ENCODE results near the gene ECEL1.
"Not testable (repeated sequence)": the region's sequence is repeated elsewhere in the genome, so short reads cannot be mapped to it uniquely, and the experiment has no call there.

Gene ECEL1, protein sequence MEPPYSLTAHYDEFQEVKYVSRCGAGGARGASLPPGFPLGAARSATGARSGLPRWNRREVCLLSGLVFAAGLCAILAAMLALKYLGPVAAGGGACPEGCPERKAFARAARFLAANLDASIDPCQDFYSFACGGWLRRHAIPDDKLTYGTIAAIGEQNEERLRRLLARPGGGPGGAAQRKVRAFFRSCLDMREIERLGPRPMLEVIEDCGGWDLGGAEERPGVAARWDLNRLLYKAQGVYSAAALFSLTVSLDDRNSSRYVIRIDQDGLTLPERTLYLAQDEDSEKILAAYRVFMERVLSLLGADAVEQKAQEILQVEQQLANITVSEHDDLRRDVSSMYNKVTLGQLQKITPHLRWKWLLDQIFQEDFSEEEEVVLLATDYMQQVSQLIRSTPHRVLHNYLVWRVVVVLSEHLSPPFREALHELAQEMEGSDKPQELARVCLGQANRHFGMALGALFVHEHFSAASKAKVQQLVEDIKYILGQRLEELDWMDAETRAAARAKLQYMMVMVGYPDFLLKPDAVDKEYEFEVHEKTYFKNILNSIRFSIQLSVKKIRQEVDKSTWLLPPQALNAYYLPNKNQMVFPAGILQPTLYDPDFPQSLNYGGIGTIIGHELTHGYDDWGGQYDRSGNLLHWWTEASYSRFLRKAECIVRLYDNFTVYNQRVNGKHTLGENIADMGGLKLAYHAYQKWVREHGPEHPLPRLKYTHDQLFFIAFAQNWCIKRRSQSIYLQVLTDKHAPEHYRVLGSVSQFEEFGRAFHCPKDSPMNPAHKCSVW

DNA sequence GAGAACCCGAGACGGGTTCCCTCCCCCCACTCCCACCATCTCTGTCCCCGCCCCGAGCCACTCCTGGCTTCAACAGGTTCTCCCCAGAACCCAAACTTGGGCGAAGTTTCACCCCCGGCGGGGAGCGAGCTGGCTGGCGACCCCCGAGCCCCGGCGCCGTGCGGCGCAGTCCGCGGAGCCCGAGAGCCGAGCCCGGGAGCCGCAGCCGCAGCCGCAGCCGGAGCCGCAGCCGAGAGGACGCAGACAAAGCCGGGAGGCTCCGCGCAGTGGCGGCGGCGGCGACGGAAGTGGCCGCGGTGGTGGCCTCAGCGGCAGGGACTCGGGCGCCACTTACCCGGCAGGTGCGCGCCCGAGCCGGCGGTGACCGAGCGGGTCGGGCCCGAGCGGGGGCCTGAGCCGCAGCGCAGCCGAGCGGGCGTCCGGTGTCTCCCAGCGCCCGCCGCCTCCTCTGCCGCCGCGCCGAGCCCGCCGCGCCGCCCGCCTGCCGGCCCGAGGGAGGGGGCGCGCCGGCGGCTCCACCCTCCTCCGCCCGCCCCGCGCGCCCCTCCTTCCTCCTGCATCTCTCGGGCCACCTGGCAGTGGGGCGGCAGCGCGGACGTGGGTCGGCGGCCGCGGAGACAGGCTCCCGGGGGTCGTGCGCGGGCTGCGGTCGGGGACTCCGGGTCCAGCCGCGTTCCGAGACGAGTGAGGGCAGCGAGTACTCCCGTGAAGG lies at the start of gene ECEL1:
ECEL1 (minus strand) TSS at position 450 of the 712 bp plus-strand sequence. CDS start 1,181 bp downstream, outside the sequence.
- DNase-seq: no peak

DNA sequence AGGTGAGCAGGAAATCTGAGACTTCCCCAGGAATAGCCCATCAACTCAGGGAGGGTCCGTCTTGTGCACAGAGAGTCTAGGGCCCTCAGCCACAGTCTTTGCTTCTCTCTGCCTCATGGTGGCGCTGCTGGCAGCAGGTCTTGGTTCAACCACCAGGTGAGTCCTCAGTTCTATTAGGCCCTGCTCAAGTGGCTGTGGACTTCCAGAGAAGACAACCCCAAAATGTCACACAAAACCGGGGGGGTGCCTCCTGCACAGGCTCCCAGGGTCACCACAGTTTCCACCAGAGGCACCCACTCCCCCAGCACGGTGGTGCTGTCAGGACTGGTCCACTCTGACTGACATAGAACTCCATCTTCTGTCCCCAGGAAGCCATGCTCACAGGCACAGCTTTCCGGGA lies 49.4 kb upstream of the ECEL1 start:
- peak; percentile 48 for DNase-seq

DNA sequence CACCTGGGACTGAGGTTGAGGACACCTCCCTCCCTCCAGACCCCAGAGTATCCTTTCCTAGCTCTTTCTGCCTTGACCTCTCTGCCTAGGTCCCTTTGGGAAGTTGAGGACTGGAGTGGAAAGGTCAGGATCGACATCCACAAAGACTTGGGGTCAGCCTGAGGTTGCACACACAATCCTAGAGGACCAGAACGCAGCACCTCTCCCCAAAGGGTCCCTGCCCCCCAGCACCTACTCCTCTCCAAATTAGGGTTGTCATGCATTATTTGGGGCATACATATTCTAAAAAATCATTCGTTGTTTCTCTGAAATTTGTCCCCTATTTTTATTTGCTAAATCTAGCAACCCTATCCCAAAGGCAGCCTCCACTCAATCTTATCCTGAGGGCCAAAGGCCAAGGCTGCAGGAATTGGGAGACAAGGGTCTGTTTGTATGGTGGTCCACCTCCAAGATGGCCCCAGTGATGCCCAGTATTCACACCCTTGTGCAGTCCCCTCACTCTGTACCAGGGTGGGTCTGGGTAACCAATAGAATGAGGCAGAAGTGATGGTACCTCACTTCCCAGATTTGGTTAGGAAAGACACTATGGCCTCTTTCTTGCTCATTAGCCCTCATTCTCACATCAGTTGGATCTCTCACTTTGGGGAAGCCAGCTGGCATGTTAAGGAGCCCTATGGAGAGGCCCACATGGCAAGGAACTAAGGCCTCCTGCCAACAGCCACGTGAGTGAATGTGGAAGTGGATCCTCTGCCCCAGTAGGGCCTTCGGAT lies 48.3 kb upstream of the ECEL1 start:
- no peak for DNase-seq

DNA sequence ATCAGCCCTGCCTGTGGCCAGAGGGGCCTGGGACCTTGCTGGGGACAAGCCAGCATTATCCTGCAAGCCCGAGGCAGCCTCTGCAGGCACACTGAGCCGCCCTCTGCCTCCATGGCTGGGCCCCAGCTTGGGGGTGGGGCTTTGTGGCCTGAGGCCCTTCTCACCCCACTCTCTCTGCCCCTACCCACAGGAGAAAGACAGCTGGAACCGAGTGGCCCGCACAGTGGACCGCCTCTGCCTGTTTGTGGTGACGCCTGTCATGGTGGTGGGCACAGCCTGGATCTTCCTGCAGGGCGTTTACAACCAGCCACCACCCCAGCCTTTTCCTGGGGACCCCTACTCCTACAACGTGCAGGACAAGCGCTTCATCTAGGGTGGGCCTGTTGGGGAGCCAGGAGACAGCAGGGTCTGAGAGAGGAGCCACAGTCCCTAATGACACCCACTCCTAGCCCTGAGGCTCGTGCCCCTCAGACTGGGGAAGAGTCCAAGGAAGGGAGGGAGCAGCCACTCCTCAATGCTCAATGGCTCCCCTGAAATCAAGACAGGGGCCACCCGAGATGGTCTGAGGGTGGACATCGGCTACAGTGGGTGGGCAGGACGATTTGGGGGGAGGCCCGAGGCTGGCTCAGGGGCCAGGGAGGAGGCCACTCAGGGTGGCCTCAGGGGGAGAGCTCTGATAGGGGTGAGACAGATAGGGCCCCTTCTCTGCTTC lies 47.5 kb upstream of the ECEL1 start:
- DNase-seq: no peak

DNA sequence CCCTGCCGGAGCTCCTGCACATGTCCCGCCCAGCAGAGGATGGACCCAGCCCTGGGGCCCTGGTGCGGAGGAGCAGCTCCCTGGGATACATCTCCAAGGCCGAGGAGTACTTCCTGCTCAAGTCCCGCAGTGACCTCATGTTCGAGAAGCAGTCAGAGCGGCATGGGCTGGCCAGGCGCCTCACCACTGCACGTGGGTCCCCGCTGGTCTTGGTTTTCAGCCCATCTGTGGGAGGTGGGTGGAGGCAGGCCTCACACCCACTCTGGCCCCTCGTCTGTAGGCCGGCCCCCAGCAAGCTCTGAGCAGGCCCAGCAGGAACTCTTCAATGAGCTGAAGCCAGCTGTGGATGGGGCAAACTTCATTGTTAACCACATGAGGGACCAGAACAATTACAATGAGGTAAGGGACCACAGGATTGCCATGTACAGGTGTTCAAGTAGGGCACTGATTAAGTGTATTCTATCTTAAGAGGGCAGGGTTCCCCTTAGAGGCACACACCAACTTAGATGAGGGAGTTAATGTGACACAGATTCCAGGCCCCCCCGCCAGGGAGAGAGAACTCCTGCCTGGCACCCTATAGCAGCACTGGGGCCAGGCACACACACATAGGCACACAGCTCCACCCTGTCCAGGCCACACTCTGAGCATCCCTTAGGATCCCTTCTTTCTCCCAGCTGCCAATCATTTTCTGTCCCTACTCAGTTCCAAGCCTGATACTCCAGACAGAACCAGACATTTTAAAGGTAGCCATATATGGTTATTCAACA lies 46.5 kb upstream of the ECEL1 start:
- DNase-seq: no peak

DNA sequence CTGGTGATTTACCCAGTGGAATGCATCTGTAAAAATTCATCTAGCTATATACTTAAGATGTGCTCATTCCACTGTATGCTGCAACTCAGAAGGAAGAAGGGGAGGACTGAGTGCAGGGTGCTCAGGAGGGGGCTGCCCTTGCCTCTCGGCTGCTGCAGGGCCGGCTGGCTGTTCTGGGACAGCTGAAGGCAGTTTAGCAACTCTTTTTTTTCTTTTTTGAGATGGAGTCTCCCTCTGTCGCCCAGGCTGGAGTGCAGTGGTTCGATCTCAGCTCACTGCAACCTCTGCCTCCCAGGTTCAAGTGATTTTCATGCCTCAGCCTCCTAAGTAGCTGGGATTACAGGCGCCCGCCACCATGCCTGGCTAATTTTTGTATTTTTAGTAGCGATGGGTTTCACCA lies 45.2 kb upstream of the ECEL1 start:
- DNase-seq: not testable (repeated sequence)

DNA sequence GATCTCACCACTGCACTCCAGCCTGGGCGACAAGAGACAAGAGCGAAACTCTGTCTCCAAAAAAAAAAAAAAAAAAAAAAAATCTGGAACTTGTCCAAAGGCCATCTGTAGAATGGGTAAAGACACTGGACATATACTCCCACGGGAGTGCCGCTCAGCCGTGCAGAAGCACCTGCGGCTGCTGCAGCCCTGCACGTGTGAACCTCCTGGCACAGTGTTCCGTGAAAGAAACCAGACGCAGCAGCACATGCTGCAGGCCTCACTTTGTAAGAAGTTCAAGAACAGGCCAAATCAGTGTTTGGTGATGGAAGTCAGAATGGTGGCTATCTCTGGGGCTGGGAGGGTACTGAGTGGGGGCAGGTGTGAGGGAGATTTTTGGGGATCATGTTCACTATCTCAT lies 44.8 kb upstream of the ECEL1 start:
- DNase-seq: no peak

DNA sequence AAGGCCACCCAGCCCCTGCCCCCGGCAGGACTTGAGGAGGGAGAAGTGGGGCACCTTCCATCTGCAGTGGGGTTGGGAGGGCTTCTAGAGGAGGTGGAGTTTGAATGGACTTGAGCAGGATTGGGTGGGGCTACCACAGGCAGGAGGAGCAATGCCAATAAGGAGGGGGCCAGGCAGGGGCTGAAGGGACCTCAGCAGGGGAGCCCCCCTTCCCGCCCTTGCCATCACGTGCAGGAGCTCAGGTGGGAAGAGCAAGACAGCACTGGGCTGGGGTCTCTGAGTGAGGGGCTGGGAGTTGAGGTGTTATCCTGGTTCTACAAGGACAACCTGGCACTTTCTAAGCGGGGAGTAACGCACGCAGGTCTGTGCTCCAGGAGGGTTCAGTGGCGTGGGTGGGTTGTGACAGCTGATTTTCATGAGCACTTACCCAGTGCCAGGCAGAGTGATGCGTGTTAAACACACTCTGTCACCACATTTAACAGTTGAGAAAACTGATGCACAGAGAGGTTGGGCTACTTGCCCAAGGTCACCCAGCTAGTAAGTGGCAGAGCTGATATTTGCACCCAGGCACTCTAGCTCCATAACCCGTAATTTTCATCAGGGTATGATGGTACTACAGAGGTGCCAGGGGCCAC lies 43.1 kb upstream of the ECEL1 start:
- DNase-seq: no peak

DNA sequence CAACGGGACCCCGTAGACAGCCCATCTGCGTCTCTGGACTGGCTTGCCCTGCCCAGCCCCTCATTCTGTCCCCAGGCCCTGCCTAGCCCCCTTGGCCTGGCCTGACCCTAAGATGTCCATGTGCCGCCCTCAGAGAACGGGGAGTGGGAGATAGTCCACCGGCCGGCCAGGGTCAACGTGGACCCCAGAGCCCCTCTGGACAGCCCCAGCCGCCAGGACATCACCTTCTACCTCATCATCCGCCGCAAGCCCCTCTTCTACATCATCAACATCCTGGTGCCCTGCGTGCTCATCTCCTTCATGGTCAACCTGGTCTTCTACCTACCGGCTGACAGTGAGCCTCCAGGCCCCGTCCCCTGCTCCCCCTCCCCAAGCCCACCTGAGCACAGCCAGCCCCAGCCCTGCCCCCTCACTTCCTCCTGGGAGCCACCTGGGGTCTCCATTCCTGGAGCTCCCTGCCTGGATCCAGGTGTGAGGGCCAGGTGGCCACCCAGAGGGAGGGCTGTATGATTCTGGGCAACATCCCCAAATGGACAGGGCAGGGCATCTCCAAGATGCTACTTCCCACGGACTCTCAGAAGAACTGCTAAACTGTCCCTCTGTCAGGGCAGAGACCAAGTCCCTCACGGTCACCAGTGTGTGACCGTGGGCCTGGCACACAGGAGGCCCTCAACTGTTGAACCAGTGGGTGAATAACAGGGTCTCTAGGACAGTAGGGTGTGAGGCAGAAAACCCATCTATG lies 42.3 kb upstream of the ECEL1 start:
- no peak for DNase-seq

DNA sequence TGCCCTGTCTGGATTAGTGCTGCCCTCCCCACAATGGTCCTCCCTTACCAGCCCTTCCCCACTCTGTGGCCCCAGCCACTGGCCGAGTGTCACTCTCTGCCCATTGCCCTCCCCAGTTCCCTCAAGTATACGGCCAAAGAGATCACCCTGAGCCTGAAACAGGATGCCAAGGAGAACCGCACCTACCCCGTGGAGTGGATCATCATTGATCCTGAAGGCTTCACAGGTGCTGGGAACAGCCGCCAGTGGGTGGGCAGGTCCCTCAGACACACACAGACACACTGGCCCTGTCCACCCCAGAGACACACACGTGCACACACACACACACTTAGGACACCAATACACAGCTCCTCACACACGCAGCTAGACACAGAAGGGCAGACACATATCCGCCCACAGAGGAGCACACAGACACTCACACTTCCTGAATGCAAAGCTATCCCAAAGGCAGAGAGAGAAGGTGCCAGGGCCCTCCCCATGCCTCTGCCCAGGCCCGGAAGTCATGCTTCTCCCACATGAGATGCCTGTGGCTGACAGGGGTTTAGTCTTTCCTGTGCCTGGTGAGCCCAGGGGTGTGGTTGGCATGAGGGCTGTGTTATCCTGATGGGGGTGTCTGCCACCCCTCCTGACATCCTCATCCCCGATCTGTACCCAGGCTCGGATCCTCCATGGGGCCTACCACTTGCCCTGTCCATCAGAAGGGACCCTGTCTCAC lies 41.3 kb upstream of the ECEL1 start:
- no peak for DNase-seq

DNA sequence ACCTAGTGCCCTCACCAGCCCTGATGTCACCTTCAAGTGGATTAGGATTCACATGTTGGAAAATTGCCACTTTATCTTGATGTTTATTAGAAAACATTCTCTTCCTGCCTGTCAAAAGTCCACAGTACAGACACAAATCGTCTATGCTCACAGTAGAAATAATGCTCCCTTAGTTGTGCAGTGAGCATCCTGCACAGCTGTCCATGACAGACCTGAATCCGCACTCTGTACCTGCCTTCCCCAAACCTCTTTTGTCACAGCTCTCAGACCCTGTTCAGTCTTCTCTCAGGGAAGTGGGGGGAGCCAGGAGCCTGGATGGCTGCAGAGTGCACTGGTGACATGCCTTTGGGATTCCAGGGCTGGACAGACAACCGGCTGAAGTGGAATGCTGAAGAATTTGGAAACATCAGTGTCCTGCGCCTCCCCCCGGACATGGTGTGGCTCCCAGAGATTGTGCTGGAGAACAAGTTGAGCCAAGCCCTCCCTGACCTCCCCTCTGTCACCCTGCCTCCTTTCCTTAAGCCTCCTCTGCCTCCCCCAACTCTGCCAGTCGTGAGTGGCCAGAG lies 40.4 kb upstream of the ECEL1 start:
- DNase-seq: no peak

DNA sequence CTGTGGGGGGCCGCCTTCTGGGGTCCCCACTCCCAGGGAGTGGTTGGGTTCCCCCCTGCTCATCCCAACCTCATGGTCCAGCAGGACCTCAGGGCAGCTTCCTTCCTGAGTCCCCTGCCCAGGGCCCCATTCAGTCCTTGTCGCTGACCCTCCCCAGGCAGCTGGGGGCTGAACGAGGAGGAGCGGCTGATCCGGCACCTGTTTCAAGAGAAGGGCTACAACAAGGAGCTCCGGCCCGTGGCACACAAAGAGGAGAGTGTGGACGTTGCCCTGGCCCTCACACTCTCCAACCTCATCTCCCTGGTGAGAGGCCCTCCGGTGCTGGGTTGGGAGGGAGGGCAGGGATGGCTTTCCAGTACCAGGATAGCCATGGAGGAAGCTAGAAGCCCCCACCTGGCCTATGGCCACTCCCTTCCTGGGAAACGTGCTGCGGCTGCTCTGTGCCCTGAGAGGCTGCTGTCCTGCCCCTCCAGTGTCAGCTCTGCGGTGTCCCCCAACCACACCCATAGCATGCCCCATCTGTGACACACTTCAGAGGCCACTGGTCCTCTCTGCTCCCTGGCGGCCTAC lies 38.8 kb upstream of the ECEL1 start:
- no peak for DNase-seq

DNA sequence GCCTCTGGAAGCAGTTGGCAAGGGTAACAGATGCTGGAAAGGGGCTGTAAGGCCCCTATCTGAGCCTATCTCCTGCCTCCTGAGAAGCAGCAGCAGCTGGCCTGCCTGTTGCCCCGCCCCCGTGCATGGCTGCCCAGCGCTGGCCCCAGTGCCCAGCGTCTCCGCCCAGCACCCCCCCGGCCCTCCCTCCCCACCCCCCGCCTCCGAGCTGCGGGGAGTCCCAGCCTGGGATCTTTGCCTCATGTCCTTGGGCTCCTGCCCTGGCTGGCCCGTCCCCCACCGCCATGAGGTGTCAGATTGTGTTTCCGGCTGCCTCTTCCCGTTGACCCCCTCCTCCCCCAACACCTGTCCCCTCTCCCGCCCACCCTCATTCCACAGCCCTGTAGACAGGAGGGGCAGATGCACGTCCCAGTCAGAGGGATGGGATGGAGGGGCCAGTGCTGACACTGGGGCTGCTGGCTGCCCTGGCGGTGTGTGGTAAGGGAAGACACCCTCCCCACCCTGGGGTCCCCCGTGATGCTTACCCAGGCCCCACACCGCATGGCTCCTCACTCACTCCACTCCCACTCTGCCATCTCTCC lies 38.2 kb upstream of the ECEL1 start, which contains the start of gene CHRND:
CHRND (plus strand) TSS at position 370 of the 581 bp plus-strand sequence; CDS start at position 426, 56 bp downstream.
- DNase-seq: no peak

DNA sequence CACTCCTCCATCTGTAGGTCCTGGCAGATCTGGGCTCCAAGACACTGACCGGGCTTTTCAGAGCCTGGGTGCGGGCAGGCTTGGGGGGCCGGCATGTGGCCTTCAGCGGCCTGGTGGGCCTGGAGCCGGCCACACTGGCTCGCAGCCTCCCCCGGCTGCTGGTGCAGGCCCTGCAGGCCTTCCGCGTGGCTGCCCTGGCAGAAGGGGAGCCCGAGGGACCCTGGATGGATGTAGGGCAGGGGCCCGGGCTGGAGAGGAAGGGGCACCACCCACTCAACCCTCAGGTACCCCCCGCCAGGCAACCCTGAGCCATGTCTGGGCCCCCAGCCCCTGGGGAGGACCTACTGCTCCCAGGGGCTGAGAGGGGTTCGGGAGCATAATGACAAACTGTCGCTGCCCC lies 37.6 kb upstream of the ECEL1 start:
- no peak for DNase-seq

DNA sequence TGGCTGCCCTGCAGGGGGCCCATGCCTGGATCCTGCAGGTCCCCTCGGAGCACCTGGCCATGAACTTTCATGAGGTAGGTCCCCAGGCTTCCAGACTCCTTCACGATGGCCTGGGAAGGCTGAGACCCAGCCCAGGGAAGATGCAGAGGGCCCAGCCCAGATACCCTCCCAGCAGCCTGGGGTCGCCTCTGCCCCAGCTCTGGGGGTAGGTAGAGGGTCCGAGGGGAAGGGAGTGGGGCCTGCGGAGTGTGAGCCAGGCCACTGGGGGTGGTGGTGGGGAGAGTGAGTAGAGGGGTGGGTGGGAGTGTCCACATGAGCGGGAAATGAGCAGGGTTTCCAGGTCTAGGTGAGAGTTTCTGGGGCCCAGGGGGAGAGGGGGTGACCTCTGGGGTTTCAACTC lies 37.1 kb upstream of the ECEL1 start:
- DNase-seq: no peak

DNA sequence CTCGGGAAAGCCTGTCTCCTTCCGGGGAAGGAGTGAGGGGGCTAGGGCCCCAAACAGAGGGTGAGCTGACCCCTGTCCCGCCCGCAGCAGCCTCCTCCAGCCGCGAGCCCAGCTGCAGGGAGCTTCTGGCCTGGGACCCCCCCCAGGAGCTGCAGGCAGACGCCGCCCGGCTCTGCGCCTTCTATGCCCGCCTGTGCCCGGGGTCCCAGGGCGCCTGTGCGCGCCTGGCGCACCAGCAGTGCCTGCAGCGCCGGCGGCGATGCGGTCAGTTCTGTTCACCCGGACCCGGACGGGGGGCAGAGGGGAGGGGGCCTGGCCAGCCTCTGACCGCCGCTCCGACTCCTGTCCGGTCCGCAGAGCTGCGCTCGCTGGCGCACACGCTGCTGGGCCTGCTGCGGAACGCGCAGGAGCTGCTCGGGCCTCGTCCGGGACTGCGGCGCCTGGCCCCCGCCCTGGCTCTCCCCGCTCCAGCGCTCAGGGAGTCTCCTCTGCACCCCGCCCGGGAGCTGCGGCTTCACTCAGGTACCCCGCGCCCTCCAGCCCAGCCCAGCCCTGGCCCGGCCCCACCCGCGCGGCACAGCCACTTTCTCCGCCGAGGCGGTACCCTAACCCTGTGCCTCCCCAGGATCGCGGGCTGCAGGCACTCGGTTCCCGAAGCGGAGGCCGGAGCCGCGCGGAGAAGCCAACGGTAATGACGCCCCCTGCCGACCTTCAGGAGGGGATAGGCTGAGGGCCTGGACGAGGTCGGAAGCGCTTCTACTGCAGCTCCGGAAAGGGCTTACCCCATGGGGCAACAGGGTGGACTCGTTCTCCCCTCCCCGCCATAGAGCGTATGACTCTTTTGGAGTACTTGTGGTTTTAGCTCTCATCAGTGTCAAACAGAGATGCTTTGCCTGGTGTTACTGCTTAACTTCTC lies 36.3 kb upstream of the ECEL1 start:
- peak; percentile 56 for DNase-seq

DNA sequence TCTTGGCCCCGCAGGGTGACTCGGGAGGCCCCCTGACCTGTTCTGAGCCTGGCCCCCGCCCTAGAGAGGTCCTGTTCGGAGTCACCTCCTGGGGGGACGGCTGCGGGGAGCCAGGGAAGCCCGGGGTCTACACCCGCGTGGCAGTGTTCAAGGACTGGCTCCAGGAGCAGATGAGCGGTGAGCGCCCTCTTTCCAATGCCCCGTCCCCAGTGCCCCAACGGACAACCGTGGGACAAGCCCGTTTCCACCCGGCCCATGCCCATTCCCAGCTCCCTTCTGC lies 35.7 kb upstream of the ECEL1 start:
- DNase-seq: no peak

Data from activated CD4-positive, alpha-beta T cell treated with anti-CD3 and anti-CD28 coated beads for 48 hours (primary cell).